GM10248 (cell line): Measurements from ENCODE around the gene MORF4L1.
A peak's percentile ranks its signal among the peaks of the same experiment; 100 is the strongest.
"Not testable (repeated sequence)": the region's sequence is repeated elsewhere in the genome, so short reads cannot be mapped to it uniquely, and the experiment has no call there.

Experiments used
- CTCF ChIA-PET: fragments of 300-600 bp; sonication (Branson Sonifier 250); formaldehyde crosslinking; extraction: SDS; loops from one replicate; lab custom pipeline; 2021; ENCODE audit warnings: antibody characterized with exemption; lab: Yijun Ruan, JAX
- POLR2A ChIA-PET: fragments of 350-650 bp; sonication (Branson Sonifier 250); formaldehyde crosslinking; extraction: SDS; loops from one replicate; lab custom pipeline; 2020; ENCODE audit warnings: antibody characterized with exemption; lab: Yijun Ruan, JAX
- DNase-seq: peaks from one replicate; pipeline ENCODE4 v3.0.0; 2012; ENCODE audit errors: extremely low spot score
- CTCF ChIP-seq: IDR thresholded peaks from 2 replicates; pipeline ENCODE4 v1.5.1; 2012; ENCODE audit warnings: mild to moderate bottlenecking, low read depth; ENCODE audit errors: extremely low read depth, missing control alignments, control extremely low read depth

MORF4L1 gene

DNA sequence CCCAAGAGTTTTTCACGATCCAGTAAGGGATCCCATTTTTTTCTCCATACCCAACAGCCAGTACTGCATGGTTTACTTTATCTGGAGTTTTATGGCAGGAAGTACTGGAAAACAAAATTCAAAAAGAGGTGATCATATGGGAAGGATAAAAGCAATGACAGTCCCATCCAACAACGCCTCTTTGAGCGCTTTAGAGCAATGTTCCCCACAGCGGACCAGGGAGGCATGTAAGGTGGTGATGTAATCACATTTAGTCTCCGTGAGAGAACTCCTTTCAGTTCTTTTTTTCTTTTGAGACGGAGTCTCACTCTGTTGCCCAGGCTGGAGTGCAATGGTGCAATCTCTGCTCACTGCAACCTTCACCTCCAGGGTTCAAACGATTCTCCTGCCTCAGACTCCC is 50.3 kb downstream of the MORF4L1 start:
- DNase-seq: no peak
- CTCF ChIA-PET: interaction anchor here (1.1 to 3.3 kb wide), 5 partner anchors 13 to 262 kb away, joined by 3 to 19 read pairs (median 3); no protein-coding TSS in a partner anchor
- TF ChIP-seq CTCF: no peak

DNA sequence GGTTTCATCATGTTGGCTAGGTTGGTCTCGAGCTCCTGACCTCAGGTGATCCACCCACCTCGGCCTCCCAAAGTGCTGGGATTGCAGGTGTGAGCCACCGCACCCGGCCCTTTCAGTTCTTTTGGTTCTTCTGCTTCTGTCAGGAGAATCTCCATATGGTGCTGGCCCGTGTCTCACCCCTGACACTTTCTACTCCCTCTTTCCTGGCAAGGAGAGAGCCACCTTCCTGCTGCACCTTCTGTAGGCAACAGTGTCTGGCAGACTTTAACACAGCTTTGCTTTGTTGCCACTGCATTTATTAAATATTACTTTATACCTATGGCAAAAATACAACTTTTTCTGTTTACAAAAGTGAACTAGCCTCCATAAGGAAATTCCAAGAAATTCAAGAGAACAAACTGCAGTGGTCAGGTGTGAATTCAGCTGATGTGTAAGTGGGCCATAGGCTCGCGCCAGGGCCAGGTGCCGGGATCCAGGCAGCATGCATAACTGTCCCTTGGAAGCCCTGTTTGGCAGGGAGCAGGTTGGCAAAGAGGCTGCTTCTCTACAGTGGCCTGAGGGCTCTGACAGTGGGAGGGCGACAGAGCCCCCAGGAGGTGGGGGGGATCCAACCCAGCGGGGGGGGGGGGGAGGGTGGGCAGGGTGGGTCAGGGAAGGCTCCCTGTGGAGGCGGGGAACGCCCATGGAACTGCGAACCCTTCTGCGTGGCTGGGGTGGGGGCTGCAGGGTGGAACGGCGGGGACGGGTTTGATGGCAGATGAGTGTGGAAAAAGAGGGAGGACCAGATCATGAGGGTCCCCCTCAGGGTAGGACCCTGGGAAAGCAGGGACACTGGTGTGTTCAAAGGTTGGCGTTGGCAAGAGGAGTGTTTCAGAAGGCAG is 51.0 kb downstream of the MORF4L1 start:
- CTCF ChIA-PET: interaction anchor here (1.3 to 3.3 kb wide), 3 partner anchors 14 to 258 kb away, joined by 3 to 19 read pairs (median 3); no protein-coding TSS in a partner anchor
- TF ChIP-seq CTCF: no peak
- POLR2A ChIA-PET: interaction anchor here (0.7 kb wide), 1 partner anchor 15 kb away, joined by 3 read pairs; no protein-coding TSS in a partner anchor
- no peak for DNase-seq

More for the DNA sequence above, 50.3 kb downstream of the MORF4L1 start:
- POLR2A ChIA-PET: no interaction called here

- no peak for TF ChIP-seq CTCF
- POLR2A ChIA-PET: no interaction called here
- no peak for DNase-seq
- CTCF ChIA-PET: interaction anchor here (1.8 kb wide), 1 partner anchor 13 kb away, joined by 4 read pairs; no protein-coding TSS in a partner anchor
These were observed 52.5 kb downstream of the MORF4L1 start for GRCh38 chr15:78925076-78925624.

- TF ChIP-seq CTCF: peak; percentile 5
- ChIA-PET POLR2A (no interaction called here), CTCF (interaction anchor here (0.7 to 1.8 kb wide), 2 partner anchors 12 to 81 kb away, joined by 3 to 4 read pairs; no protein-coding TSS in a partner anchor)
These were observed 53.5 kb downstream of the MORF4L1 start for GRCh38 chr15:78925956-78926743.

GRCh38 chr15:78927077-78927790 is 54.5 kb downstream of the MORF4L1 start:
- ChIA-PET CTCF (interaction anchor here (1.8 kb wide), 1 partner anchor 11 kb away, joined by 4 read pairs; no protein-coding TSS in a partner anchor), POLR2A (no interaction called here)
- no peak for DNase-seq
- TF ChIP-seq CTCF: no peak

More at GRCh38 chr15:78925956-78926743, 53.5 kb downstream of the MORF4L1 start:
- DNase-seq: no peak

DNA sequence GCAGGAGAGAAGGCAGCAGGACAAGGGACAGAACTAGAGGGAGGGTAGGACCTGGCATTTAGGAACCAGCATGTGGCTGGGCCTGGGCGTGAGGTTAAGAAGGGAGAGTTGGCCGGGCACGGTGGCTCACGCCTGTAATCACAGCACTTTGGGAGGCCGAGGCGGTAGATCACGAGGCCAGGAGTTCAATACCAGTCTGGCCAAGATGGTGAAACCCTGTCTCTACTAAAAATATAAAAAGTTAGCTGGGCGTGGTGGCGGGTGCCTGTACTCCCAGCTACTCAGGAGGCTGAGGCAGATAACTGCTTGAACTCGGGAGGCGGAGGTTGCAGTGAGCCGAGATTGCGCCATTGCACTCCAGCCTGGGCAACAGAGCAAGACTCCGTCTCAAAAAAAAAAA is 55.5 kb downstream of the MORF4L1 start:
- POLR2A ChIA-PET, DNase-seq: not testable (repeated sequence)
- CTCF ChIA-PET: interaction anchor here (0.7 kb wide), 1 partner anchor 9 kb away, joined by 3 read pairs; no protein-coding TSS in a partner anchor
